Upper lobe of left lung (tissue), 4 donors: Measurements from ENCODE around the gene CAB39L.

ENCODE experiments used
- EP300 ChIP-seq, 4 donors: sonication (generic); formaldehyde crosslinking; IDR thresholded peaks; one replicate each; pipeline ENCODE4 v1.5.1; 2017; ENCODE audit warnings: antibody characterized with exemption in 4 of 4, control low read depth in 2 of 4
- POLR2A ChIP-seq, 4 donors: fragments of 450-650 bp; IDR thresholded peaks; one replicate each; pipeline ENCODE4 v1.5.1; 2016 to 2017; ENCODE audit warnings: antibody characterized with exemption in 4 of 4, mild to moderate bottlenecking in 2 of 4
- POLR2AphosphoS5 ChIP-seq, 2 donors: sonication (generic); formaldehyde crosslinking; IDR thresholded peaks; one replicate each; pipeline ENCODE4 v1.5.1; 2017; ENCODE audit warnings: antibody characterized with exemption in 2 of 2
- TF ChIP-seq, protein P1 (sequence below), 6 experiments: fragments of 450-650 bp in 4 of 6; fragments of 200-600 bp in 2 of 6; sonication (generic) in 2 of 6; IDR thresholded peaks; one replicate each; pipeline ENCODE4 v1.5.1; 2016 to 2019; ENCODE audit warnings: antibody characterized with exemption in 6 of 6

DNA sequence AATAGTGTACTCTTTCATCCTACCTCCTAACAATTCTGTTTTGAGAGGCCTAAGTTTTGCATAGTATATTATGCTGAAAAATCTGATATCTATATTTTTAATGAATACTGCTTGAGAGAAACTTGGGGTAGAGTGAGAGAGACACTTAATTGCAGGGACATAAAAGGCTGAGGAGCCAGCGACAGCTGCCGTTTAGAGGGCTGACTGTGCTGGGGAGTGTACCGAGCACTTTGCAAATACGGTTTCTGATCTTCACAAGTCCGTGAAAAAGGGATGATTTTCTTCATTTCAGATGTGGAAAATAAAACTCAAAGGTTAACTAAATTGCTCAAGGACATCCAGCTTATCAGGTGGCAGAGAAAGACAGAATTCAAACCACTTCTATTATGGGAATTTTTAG lies 97.4 kb downstream of the CAB39L start:
- TF ChIP-seq, protein P1, sequence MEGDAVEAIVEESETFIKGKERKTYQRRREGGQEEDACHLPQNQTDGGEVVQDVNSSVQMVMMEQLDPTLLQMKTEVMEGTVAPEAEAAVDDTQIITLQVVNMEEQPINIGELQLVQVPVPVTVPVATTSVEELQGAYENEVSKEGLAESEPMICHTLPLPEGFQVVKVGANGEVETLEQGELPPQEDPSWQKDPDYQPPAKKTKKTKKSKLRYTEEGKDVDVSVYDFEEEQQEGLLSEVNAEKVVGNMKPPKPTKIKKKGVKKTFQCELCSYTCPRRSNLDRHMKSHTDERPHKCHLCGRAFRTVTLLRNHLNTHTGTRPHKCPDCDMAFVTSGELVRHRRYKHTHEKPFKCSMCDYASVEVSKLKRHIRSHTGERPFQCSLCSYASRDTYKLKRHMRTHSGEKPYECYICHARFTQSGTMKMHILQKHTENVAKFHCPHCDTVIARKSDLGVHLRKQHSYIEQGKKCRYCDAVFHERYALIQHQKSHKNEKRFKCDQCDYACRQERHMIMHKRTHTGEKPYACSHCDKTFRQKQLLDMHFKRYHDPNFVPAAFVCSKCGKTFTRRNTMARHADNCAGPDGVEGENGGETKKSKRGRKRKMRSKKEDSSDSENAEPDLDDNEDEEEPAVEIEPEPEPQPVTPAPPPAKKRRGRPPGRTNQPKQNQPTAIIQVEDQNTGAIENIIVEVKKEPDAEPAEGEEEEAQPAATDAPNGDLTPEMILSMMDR (IDR thresholded peaks at IDR 0.05) = no peak
- TF ChIP-seq POLR2A (IDR thresholded peaks at IDR 0.05) = no peak
- no peak for TF ChIP-seq EP300 (IDR thresholded peaks at IDR 0.05)
- TF ChIP-seq POLR2AphosphoS5 (IDR thresholded peaks at IDR 0.05) = no peak
